ENCODE results near the gene PACS1.
A peak's percentile ranks its signal among the peaks of the same experiment; 100 is the strongest.

The PACS1 gene

DNA sequence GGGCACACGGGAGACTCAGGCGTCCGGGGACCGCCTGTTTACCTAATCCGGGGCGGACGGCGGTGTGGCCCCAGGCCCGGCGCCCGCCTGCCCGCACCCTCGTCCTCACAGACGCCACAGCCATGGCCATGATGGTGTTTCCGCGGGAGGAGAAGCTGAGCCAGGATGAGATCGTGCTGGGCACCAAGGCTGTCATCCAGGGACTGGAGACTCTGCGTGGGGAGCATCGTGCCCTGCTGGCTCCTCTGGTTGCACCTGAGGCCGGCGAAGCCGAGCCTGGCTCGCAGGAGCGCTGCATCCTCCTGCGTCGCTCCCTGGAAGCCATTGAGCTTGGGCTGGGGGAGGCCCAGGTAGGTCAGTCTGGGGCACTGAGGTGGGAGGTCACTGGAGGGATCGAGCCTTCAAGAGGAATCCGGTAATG is 188.4 kb downstream of the PACS1 start:
- Histone ChIP-seq H3K4me1 (ENCODE audit: insufficient read depth, low read length, poor library complexity, severe bottlenecking) (peaks cover 23% of the 10 kb centered on the region), H3K9me3 (ENCODE audit: insufficient read depth, low read depth, low read length) (no peaks in the 10 kb centered on the region), H3K36me3 (ENCODE audit: insufficient read depth, low read length) (peaks cover 19% of the 10 kb centered on the region; the same call in 1 of the 2 replicates), H3F3A (ENCODE audit: low read depth) (no peaks in the 10 kb centered on the region), H3K4me2 (ENCODE audit: low read depth, low read length, poor library complexity, severe bottlenecking) (peak overlapping the region; percentile 86), H3K4me3 (ENCODE audit: low read length, poor library complexity, severe bottlenecking) (peak overlapping the region; percentile 87), H2AFZ (ENCODE audit: low read length) (peak overlapping the region; percentile 96; the same call in 1 of the 2 replicates), H3K79me2 (ENCODE audit: insufficient read depth, low read length) (peaks cover 21% of the 10 kb centered on the region), H3K9ac (ENCODE audit: low read depth, low read length, poor library complexity, severe bottlenecking) (peak overlapping the region; percentile 80), H4K20me1 (ENCODE audit: insufficient read depth, low read length, poor library complexity, severe bottlenecking) (peaks cover 14% of the 10 kb centered on the region), H3K27me3 (ENCODE audit: insufficient read depth, low read length, poor library complexity, severe bottlenecking) (no peaks in the 10 kb centered on the region), H3K9me2 (replicated peaks; ENCODE audit: low read depth, low read length) (no peaks in the 10 kb centered on the region)
- TF ChIP-seq EZH2phosphoT487 (IDR thresholded peaks at IDR 0.05; ENCODE audit: borderline replicate concordance): no peak
- TF ChIP-seq, protein P1, sequence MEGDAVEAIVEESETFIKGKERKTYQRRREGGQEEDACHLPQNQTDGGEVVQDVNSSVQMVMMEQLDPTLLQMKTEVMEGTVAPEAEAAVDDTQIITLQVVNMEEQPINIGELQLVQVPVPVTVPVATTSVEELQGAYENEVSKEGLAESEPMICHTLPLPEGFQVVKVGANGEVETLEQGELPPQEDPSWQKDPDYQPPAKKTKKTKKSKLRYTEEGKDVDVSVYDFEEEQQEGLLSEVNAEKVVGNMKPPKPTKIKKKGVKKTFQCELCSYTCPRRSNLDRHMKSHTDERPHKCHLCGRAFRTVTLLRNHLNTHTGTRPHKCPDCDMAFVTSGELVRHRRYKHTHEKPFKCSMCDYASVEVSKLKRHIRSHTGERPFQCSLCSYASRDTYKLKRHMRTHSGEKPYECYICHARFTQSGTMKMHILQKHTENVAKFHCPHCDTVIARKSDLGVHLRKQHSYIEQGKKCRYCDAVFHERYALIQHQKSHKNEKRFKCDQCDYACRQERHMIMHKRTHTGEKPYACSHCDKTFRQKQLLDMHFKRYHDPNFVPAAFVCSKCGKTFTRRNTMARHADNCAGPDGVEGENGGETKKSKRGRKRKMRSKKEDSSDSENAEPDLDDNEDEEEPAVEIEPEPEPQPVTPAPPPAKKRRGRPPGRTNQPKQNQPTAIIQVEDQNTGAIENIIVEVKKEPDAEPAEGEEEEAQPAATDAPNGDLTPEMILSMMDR (conservative IDR thresholded peaks at IDR 0.05; ENCODE audit: low read length): no peak

DNA sequence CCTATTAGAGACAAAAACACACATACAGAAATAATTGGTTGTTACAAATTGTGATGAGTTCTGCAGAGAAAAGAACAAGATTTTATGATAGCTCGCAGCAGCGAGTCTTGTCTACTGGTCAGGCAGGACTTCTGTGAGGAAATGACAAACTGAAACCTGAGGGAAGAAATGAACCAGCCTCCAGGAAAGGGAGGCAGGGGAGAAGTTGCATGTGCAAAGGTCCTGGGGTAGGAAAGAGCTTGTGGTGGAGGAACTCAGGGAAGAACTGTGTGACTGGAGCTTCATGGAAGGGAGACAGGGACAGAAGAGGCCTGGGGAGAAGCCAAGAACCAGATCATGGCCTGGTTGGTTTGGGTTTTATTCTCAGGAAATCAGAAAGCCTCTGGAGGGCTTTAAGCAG is 189.2 kb downstream of the PACS1 start:
- Histone ChIP-seq H3F3A (ENCODE audit: low read depth) (no peaks in the 10 kb centered on the region), H3K36me3 (ENCODE audit: insufficient read depth, low read length) (peaks cover 22% of the 10 kb centered on the region; the same call in 1 of the 2 replicates), H3K4me1 (ENCODE audit: insufficient read depth, low read length, poor library complexity, severe bottlenecking) (peaks cover 23% of the 10 kb centered on the region), H3K4me2 (ENCODE audit: low read depth, low read length, poor library complexity, severe bottlenecking) (peak overlapping the region; percentile 86), H4K20me1 (ENCODE audit: insufficient read depth, low read length, poor library complexity, severe bottlenecking) (peaks cover 14% of the 10 kb centered on the region), H2AFZ (ENCODE audit: low read length) (no peak overlapping the region), H3K79me2 (ENCODE audit: insufficient read depth, low read length) (peaks cover 21% of the 10 kb centered on the region), H3K9ac (ENCODE audit: low read depth, low read length, poor library complexity, severe bottlenecking) (peak overlapping the region; percentile 80), H3K9me2 (replicated peaks; ENCODE audit: low read depth, low read length) (no peaks in the 10 kb centered on the region), H3K27me3 (ENCODE audit: insufficient read depth, low read length, poor library complexity, severe bottlenecking) (no peaks in the 10 kb centered on the region), H3K9me3 (ENCODE audit: insufficient read depth, low read depth, low read length) (no peaks in the 10 kb centered on the region), H3K4me3 (ENCODE audit: low read length, poor library complexity, severe bottlenecking) (peak overlapping the region; percentile 87)
- TF ChIP-seq EZH2phosphoT487 (IDR thresholded peaks at IDR 0.05; ENCODE audit: borderline replicate concordance): no peak
- TF ChIP-seq, protein P1 (conservative IDR thresholded peaks at IDR 0.05; ENCODE audit: low read length): no peak

DNA sequence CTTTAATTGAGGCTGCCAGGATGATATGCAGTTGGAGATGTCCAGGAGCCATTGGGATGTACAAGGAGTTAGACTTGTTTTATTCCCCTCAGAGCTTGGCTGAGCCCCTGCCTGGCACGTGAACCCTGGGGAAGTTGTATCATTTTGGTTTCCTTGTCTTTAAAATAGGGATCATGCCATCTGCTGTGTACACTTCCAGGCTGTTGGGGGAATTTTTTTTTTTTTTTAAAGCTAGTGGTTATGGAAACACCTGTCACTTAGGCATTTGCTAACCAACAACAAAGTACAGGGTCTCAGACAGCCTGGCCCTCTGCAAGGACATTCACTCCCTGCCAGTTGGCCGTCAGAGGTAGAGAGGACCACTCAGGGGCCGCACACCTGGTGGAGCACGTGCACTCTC is 189.9 kb downstream of the PACS1 start:
- peaks cover 21% of the 10 kb centered on the region for H3K79me2 ChIP-seq (ENCODE audit: insufficient read depth, low read length)
- H3F3A ChIP-seq (ENCODE audit: low read depth): no peaks in the 10 kb centered on the region
- no peak overlapping the region for H2AFZ ChIP-seq (ENCODE audit: low read length)
- no peak overlapping the region for H3K9ac ChIP-seq (ENCODE audit: low read depth, low read length, poor library complexity, severe bottlenecking)
- no peaks in the 10 kb centered on the region for H3K27me3 ChIP-seq (ENCODE audit: insufficient read depth, low read length, poor library complexity, severe bottlenecking)
- H3K9me2 ChIP-seq (replicated peaks; ENCODE audit: low read depth, low read length): no peaks in the 10 kb centered on the region
- H4K20me1 ChIP-seq (ENCODE audit: insufficient read depth, low read length, poor library complexity, severe bottlenecking): peaks cover 14% of the 10 kb centered on the region
- TF ChIP-seq, protein P1 (conservative IDR thresholded peaks at IDR 0.05; ENCODE audit: low read length): no peak
- TF ChIP-seq EZH2phosphoT487 (IDR thresholded peaks at IDR 0.05; ENCODE audit: borderline replicate concordance): no peak
- no peak overlapping the region for H3K4me3 ChIP-seq (ENCODE audit: low read length, poor library complexity, severe bottlenecking)
- H3K36me3 ChIP-seq (ENCODE audit: insufficient read depth, low read length): peaks cover 29% of the 10 kb centered on the region; the same call in 1 of the 2 replicates
- peaks cover 23% of the 10 kb centered on the region for H3K4me1 ChIP-seq (ENCODE audit: insufficient read depth, low read length, poor library complexity, severe bottlenecking)
- peak overlapping the region; percentile 86 for H3K4me2 ChIP-seq (ENCODE audit: low read depth, low read length, poor library complexity, severe bottlenecking)
- no peaks in the 10 kb centered on the region for H3K9me3 ChIP-seq (ENCODE audit: insufficient read depth, low read depth, low read length)
